Endodermal cell (in vitro differentiated cells): ENCODE data around the gene ALDH1A1. TPM values are rescaled to one million over a fixed set of nuclear protein-coding genes. Genes with fewer than 3 reads are reported as not detected.
A peak's percentile ranks its signal among the peaks of the same experiment; 100 is the strongest.

Experiments used
- DNase-seq: peaks from one replicate; pipeline ENCODE4 v3.0.0-alpha.2; 2017
- H3K27ac ChIP-seq: 2 replicates; pipeline ENCODE4 v1.5.1; 2013; ENCODE audit warnings: mild to moderate bottlenecking, low read depth, low read length, moderate library complexity
- H3K27me3 ChIP-seq: 2 replicates; pipeline ENCODE4 v1.6.1; 2013; ENCODE audit warnings: mild to moderate bottlenecking, low read length, moderate library complexity; ENCODE audit not compliant: insufficient read depth, control insufficient read depth, poor library complexity, severe bottlenecking
- H3K36me3 ChIP-seq: 2 replicates; pipeline ENCODE4 v1.7.0; 2013; ENCODE audit warnings: mild to moderate bottlenecking, low read length, moderate library complexity; ENCODE audit not compliant: control insufficient read depth, insufficient read depth
- H3K4me1 ChIP-seq: one replicate; pipeline ENCODE4 v1.7.0; 2013; ENCODE audit warnings: low read length; ENCODE audit not compliant: control insufficient read depth, insufficient read depth
- H3K4me3 ChIP-seq: 2 replicates; pipeline ENCODE4 v1.5.1; 2013; ENCODE audit warnings: mild to moderate bottlenecking, low read length, moderate library complexity
- H3K9ac ChIP-seq: 2 replicates; pipeline ENCODE4 v1.6.1; 2013; ENCODE audit warnings: mild to moderate bottlenecking, low read length, moderate library complexity; ENCODE audit not compliant: poor library complexity, severe bottlenecking; ENCODE audit errors: extremely low read depth
- H3K9me3 ChIP-seq: 2 replicates; pipeline ENCODE4 v1.6.1; 2013; ENCODE audit warnings: mild to moderate bottlenecking, low read length, moderate library complexity; ENCODE audit not compliant: control insufficient read depth
- H3K27ac Mint-ChIP-seq: 2 replicates; pipeline ENCODE4 v1.8.0; 2020; ENCODE audit warnings: mixed read lengths
- H3K27me3 Mint-ChIP-seq: 2 replicates; pipeline ENCODE4 v1.8.0; 2021; ENCODE audit warnings: mild to moderate bottlenecking, mixed read lengths; ENCODE audit not compliant: insufficient read depth
- H3K36me3 Mint-ChIP-seq: 2 replicates; pipeline ENCODE4 v1.8.0; 2020; ENCODE audit warnings: low read depth, mixed read lengths
- H3K4me1 Mint-ChIP-seq: 2 replicates; pipeline ENCODE4 v1.8.0; 2020; ENCODE audit warnings: mixed read lengths
- H3K4me3 Mint-ChIP-seq: 2 replicates; pipeline ENCODE4 v1.8.0; 2020; ENCODE audit warnings: mild to moderate bottlenecking, moderate library complexity, mixed read lengths
- H3K9me3 Mint-ChIP-seq: 2 replicates; pipeline ENCODE4 v1.8.0; 2020; ENCODE audit warnings: mild to moderate bottlenecking, mixed read lengths
- WGBS, 2 experiments: methylation state at CpG; one replicate each; pipeline versions ENCODE4 v1.1.5 to v1.1.7; 2013; ENCODE audit warnings: missing lambda C conversion rate in 2 of 2, mixed read lengths in 1 of 2; ENCODE audit not compliant: insufficient coverage in 1 of 2, insufficient read length in 1 of 2; 5-methylcytosine and 5-hydroxymethylcytosine counted together
- total RNA-seq, 2 donors: library from RNA; stranded (reverse); fragmentation: NEBNext Ultra II Directional in 1 of 2; extraction: Animal tissue kit (Norgen Biotek cat#: 25700) in 1 of 2; gene quantifications; 2 replicates in 1 of 2; 3 replicates in 1 of 2; pipeline ENCODE4 v1.2.1, GENCODE V29; 2021
- TF ChIP-seq, protein P1 (sequence below): fragments of 200-600 bp; sonication (generic); conservative IDR thresholded peaks from 2 replicates; pipeline ENCODE4 v1.5.0; 2021; ENCODE audit warnings: antibody characterized with exemption, mild to moderate bottlenecking

Gene ALDH1A1
- total RNA-seq, 2 donors from 2014 or later: 3.5 to 4.6 TPM

DNA sequence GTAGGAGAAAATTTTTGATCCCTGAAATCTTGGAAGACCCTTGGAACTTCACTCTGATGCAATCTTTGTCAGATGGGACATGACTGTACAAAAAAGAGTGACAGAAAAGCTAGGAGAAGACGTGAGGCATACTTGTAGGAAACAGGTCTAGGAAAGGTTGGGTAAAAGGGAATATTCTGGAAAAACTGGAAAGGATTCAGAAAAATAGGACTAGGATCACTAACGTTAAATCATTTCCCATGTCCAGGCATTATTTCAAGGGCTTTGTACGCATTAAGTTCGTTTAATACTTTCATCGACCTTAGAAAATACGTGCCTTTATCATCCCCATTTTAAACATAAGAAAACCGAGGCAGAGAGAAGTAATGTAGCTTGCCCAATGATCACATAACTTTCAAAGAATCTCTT, 2.9 kb downstream of the ALDH1A1 start:
- no peak for DNase-seq
- H3K27me3 ChIP-seq: peaks cover 16% of the 10 kb centered on the region
- Mint-ChIP-seq H3K36me3 (no peaks in the 10 kb centered on the region), H3K4me1 (peaks cover 59% of the 10 kb centered on the region), H3K4me3 (no peak overlapping the region), H3K27ac (no peak overlapping the region), H3K27me3 (peaks cover 11% of the 10 kb centered on the region), H3K9me3 (no peaks in the 10 kb centered on the region)
- no peak overlapping the region for H3K9ac ChIP-seq
- H3K36me3 ChIP-seq: no peaks in the 10 kb centered on the region
- H3K4me1 ChIP-seq: peaks cover 18% of the 10 kb centered on the region
- 93 to 99% methylated on average over 6 to 7 of the region's 7 CpGs for WGBS, 2 experiments
- no peaks in the 10 kb centered on the region for H3K9me3 ChIP-seq
- TF ChIP-seq, protein P1, sequence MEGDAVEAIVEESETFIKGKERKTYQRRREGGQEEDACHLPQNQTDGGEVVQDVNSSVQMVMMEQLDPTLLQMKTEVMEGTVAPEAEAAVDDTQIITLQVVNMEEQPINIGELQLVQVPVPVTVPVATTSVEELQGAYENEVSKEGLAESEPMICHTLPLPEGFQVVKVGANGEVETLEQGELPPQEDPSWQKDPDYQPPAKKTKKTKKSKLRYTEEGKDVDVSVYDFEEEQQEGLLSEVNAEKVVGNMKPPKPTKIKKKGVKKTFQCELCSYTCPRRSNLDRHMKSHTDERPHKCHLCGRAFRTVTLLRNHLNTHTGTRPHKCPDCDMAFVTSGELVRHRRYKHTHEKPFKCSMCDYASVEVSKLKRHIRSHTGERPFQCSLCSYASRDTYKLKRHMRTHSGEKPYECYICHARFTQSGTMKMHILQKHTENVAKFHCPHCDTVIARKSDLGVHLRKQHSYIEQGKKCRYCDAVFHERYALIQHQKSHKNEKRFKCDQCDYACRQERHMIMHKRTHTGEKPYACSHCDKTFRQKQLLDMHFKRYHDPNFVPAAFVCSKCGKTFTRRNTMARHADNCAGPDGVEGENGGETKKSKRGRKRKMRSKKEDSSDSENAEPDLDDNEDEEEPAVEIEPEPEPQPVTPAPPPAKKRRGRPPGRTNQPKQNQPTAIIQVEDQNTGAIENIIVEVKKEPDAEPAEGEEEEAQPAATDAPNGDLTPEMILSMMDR: no peak
- no peak overlapping the region for H3K4me3 ChIP-seq
- H3K27ac ChIP-seq: no peak overlapping the region

DNA sequence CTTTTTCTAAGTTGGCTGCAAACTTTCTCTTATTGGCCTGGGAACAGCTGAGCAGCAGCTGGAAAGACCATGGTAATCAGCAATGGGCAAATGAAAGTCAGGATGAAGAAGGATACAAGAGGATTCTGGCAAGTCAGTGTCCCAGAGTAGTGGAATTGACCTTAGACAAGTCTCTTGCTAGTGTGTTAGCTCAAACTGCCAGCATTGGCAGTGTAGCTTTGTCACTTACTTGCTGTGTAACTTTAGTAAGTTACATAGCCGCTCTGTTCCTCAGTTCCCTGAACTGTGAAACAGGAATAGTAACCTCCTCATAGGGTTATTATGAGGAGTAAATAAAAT, 3.6 kb downstream of the ALDH1A1 start:
- peaks cover 18% of the 10 kb centered on the region for H3K4me1 ChIP-seq
- H3K27me3 ChIP-seq: peaks cover 16% of the 10 kb centered on the region
- H3K9ac ChIP-seq: no peak overlapping the region
- TF ChIP-seq, protein P1: no peak
- H3K4me3 ChIP-seq: no peak overlapping the region
- no peak overlapping the region for H3K27ac ChIP-seq
- Mint-ChIP-seq H3K27me3 (peaks cover 11% of the 10 kb centered on the region), H3K27ac (no peak overlapping the region), H3K4me3 (no peak overlapping the region), H3K36me3 (no peaks in the 10 kb centered on the region), H3K4me1 (peaks cover 59% of the 10 kb centered on the region), H3K9me3 (no peaks in the 10 kb centered on the region)
- 100% methylated on average over 1 of the region's 1 CpG; no CpG with 5 or more reads in 1 of the 2 experiments for WGBS, 2 experiments
- DNase-seq: no peak
- H3K9me3 ChIP-seq: no peaks in the 10 kb centered on the region
- H3K36me3 ChIP-seq: no peaks in the 10 kb centered on the region

- no peak overlapping the region for H3K9ac ChIP-seq
- H3K9me3 Mint-ChIP-seq: no peaks in the 10 kb centered on the region
- H3K27me3 ChIP-seq: peaks cover 16% of the 10 kb centered on the region
- H3K4me3 ChIP-seq: no peak overlapping the region
- H3K4me1 Mint-ChIP-seq: peaks cover 59% of the 10 kb centered on the region
- peaks cover 11% of the 10 kb centered on the region for H3K27me3 Mint-ChIP-seq
- H3K27ac Mint-ChIP-seq: peak overlapping the region; percentile 11
- H3K36me3 Mint-ChIP-seq: no peaks in the 10 kb centered on the region
- WGBS, 2 experiments: 89 to 91% methylated on average over 2 to 6 of the region's 6 CpGs
- no peak overlapping the region for H3K4me3 Mint-ChIP-seq
- H3K4me1 ChIP-seq: peaks cover 18% of the 10 kb centered on the region
- no peaks in the 10 kb centered on the region for H3K9me3 ChIP-seq
- TF ChIP-seq, protein P1: no peak
- no peaks in the 10 kb centered on the region for H3K36me3 ChIP-seq
- no peak overlapping the region for H3K27ac ChIP-seq
- no peak for DNase-seq
Measured at GRCh38 chr9:72948575-72949243, 4.1 kb downstream of the ALDH1A1 start.
